GM10266 (cell line): ENCODE results near the gene VNN1.

Source experiments
- DNase-seq: peaks from one replicate; pipeline ENCODE4 v3.0.0; 2012; ENCODE audit errors: extremely low spot score
- CTCF ChIP-seq: IDR thresholded peaks from 2 replicates; pipeline ENCODE4 v1.5.1; 2012; ENCODE audit warnings: mild to moderate bottlenecking, low read depth; ENCODE audit not compliant: control insufficient read depth, insufficient read depth; ENCODE audit errors: missing control alignments

VNN1 gene

GRCh38 chr6:132725947-132726607 lies 12.2 kb upstream of the VNN1 start:
- TF ChIP-seq CTCF, result no peak

DNA sequence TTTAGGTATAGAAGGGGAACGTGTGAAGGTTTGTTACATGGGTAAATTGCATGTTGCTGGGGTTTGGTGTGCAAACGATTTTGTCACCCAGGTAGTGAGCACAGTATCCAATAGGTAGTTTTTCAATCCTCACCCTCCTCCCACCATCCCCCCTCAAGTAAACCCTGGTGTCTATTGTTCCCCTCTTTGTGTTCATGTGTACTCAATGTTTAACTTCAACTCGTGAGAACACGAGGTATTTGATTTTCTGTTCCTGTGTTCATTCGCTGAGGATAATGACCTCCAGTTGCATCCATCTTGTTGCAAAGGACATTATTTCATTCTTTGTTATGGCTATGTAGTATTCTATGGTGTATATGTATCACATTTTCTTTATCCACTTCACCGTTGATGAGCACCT lies 11.6 kb upstream of the VNN1 start:
- no peak for TF ChIP-seq CTCF

More at GRCh38 chr6:132725947-132726607, 12.2 kb upstream of the VNN1 start:
- DNase-seq, result no peak

GRCh38 chr6:132719736-132720448 lies 6.0 kb upstream of the VNN1 start:
- TF ChIP-seq CTCF, result no peak
- no peak for DNase-seq

More for the DNA sequence above, 11.6 kb upstream of the VNN1 start:
- no peak for DNase-seq

- no peak for TF ChIP-seq CTCF
These were observed 2.2 kb upstream of the VNN1 start for GRCh38 chr6:132715881-132716637.

DNA sequence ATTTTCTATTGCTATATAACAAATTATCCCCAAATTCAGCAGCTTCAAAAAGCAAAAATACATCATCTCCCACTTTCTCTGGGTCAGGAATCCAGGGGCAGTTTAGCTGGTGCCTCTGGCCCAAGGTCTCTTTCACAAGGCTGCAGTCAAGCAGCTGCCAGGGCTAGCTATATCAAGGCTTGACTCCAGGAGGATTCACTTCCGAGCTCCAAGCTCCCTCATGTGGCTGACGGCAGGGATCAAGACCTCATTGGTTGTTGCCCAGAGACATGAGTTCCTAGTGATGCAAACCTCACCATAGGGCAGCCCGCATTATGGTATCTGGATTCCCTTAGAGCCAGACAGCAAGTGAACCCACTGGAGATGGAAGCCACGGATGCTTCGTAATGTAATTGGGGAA lies 1.3 kb upstream of the VNN1 start:
- no peak for TF ChIP-seq CTCF
- DNase-seq, result no peak

More at GRCh38 chr6:132715881-132716637, 2.2 kb upstream of the VNN1 start:
- DNase-seq, result no peak

DNA sequence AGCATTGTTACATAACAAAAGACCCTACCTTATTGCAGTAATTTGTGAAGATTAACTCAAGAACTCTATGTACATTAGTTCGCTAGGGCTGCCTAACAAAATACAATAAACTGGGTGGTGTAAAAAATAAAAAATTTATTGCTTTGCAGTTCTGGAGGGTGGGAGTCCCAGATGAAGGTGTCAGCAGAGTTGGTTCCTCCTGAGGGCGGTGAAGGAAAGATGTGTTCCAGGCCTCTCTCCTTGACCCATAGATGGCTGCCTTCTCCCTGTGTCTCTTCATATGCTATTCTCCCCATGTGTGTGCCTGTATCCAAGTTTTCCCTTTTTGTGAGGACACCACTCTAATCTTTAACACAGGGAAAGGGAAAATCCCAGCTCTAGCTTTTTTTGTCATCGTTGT lies 305 bp upstream of the VNN1 start:
- no peak for DNase-seq
- no peak for TF ChIP-seq CTCF
